PC-9 (cell line): ENCODE measurements around the gene TNN.

Source experiments
- CTCF ChIP-seq: fragments of 200-600 bp; sonication (generic); conservative IDR thresholded peaks from 2 replicates; pipeline ENCODE4 v1.6.1; 2017; ENCODE audit warnings: mixed run types, antibody characterized with exemption, mild to moderate bottlenecking, moderate library complexity
- EZH2 ChIP-seq: fragments of 200-600 bp; sonication (generic); IDR thresholded peaks from 2 replicates; pipeline ENCODE4 v1.8.0; 2017; ENCODE audit warnings: antibody characterized with exemption, low read depth

- TF ChIP-seq CTCF (no peak), EZH2 (no peak)
Measured at GRCh38 chr1:175024773-175025172, 42.9 kb upstream of the TNN start.
